IPS-15b (cell line): Measurements from ENCODE around the gene OR52L1.

Experiments
- H3K27me3 ChIP-seq: one replicate; pipeline ENCODE4 v1.6.1; 2013; ENCODE audit warnings: low read length; ENCODE audit not compliant: control insufficient read depth, insufficient read depth
- H3K36me3 ChIP-seq: one replicate; pipeline ENCODE4 v1.6.1; 2013; ENCODE audit warnings: low read length; ENCODE audit not compliant: control insufficient read depth, insufficient read depth
- H3K4me1 ChIP-seq: one replicate; pipeline ENCODE4 v1.6.1; 2013; ENCODE audit warnings: mild to moderate bottlenecking, low read length; ENCODE audit not compliant: control insufficient read depth, insufficient read depth
- H3K4me3 ChIP-seq: one replicate; pipeline ENCODE4 v1.5.1; 2013; ENCODE audit warnings: low read depth, low read length
- H3K9ac ChIP-seq: one replicate; pipeline ENCODE4 v1.6.1; 2013; ENCODE audit warnings: low read depth, mild to moderate bottlenecking, low read length
- H3K9me3 ChIP-seq: one replicate; pipeline ENCODE4 v1.6.1; 2013; ENCODE audit warnings: mild to moderate bottlenecking, low read length; ENCODE audit not compliant: control insufficient read depth, insufficient read depth

OR52L1 gene

DNA sequence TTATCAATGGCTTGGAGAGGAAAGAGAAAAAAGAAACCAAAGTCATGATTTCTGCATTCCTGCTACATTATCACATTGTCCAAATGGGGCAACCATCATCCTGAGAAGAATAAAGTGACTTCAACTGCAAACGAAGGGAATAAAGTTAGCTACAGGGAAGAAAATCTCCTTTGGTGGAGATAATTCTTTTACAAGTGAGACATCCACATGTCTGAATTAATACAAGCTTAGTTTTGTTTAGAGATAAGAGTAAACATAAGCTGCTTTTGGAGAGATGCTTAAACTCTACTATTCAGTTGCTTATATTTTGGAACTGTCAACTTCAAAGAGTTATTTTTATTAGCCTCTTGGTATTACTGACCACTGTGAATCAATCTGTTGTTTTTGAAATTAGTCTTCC is at the start of gene OR52L1:
TSS of gene OR52L1 (minus strand) at position 101 of the 400 bp plus-strand sequence. CDS start at position 46, 55 bp downstream.
- Histone ChIP-seq H3K9me3 (no peaks in the 10 kb centered on the region), H3K4me3 (no peak within 1 kb of the TSS), H3K27me3 (no peaks in the 10 kb centered on the region), H3K9ac (no peak within 1 kb of the TSS), H3K4me1 (no peaks in the 10 kb centered on the region), H3K36me3 (no peaks in the 10 kb centered on the region)

DNA sequence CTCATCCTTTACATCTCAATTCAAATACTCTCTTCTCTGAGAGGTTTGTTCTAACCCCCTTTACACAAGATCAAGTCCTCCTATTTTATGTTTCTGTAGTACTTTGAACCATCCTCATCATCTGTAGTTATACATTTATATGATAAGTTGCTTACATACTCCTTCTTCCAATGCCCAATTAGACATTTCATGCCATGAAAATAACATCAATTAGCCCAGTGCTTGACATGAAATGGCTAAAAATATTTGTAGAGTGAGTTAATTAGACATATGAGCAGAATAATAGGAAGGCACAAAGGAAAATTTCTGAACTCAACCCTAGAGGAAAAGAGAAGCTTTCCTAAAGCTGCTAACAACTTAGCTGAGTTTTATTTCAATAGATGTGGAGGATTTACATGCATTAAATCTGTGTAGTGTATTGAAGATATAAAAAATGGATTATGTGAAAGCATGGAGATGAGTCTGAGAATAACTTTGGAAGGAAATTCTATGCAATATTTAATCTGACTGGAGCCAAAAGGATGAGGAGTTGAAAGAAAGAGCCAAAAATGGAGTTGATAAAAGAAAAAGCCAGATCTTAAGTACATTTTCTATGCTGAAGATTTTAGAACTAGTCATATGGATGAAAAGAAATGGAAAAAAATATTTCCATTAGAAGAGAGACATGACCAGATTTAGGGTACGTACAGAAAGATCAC is 44.1 kb upstream of the OR52L1 start, which contains the start of gene OR56A1:
TSS of gene OR56A1 (minus strand) at position 51 of the 698 bp plus-strand sequence. CDS start 3,066 bp downstream, outside the sequence.
- Histone ChIP-seq H3K27me3 (no peaks in the 10 kb centered on the region), H3K9me3 (no peaks in the 10 kb centered on the region), H3K4me1 (no peaks in the 10 kb centered on the region), H3K4me3 (no peak within 1 kb of the TSS), H3K9ac (no peak within 1 kb of the TSS), H3K36me3 (no peaks in the 10 kb centered on the region)

DNA sequence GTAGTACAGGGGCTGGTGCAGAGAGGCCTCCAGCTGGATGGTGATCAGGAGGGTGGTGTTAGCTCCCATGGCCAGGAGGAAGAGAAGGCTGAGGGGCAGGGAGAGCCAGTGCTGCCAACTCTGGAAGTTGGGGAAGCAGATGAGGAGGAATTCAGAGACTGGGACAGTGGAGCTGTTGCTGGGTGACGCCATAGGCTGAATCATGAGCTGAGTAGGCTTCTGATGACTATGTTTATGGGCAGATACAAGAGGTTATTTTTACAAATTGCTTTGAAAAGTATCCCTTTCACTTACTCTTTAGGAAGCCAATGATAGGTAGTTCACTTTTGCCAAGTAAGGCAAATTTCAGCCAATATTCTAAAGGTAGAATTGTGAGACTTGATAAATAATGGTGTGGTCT is 40.7 kb upstream of the OR52L1 start:
- H3K9ac ChIP-seq = no peak overlapping the region
- H3K27me3 ChIP-seq = peaks cover 13% of the 10 kb centered on the region
- no peaks in the 10 kb centered on the region for H3K4me1 ChIP-seq
- H3K4me3 ChIP-seq = no peak overlapping the region
- H3K9me3 ChIP-seq = no peaks in the 10 kb centered on the region
- H3K36me3 ChIP-seq = no peaks in the 10 kb centered on the region

DNA sequence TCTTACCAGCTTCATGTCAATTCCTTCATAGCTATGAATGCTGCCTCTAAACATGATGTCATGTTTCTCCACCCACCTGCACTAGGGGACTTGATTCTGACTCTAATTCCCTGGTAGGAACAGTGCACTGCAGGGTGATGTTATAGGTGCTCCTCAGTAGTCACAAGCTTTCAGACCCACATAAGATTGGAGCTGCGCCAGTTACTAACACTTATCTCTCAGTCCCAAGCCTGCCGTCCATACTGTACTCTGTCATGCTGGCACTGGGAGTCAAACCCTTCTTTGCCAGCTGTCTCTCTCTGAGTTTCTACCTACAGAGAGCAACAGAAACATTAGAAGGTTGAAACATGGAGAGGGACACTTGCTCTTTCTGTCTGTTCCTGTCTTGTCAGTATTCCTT is 38.3 kb upstream of the OR52L1 start:
- Histone ChIP-seq H3K27me3 (peaks cover 29% of the 10 kb centered on the region), H3K36me3 (no peaks in the 10 kb centered on the region), H3K9ac (no peak overlapping the region), H3K4me1 (no peaks in the 10 kb centered on the region), H3K4me3 (no peak overlapping the region), H3K9me3 (no peaks in the 10 kb centered on the region)

DNA sequence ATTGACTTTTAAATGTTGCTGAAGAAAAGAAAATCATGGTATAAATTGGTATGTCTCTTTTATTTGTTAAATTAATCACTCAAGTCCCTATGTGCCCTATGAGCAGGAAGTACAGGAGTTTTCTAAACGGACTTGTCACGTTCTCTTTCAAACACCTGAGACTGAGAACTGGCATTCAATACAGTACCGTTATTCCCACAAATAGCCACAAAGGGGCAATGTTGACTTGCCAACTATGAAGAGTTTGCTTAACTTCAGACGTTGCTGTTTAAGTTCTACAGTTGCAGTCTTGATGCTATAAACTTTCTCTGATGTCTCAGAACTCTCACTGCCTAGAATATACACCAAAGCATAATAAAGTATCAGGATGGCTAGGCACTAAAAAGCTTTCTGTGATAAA is 36.2 kb upstream of the OR52L1 start:
- Histone ChIP-seq H3K36me3 (no peaks in the 10 kb centered on the region), H3K4me1 (no peaks in the 10 kb centered on the region), H3K27me3 (peaks cover 31% of the 10 kb centered on the region), H3K9ac (no peak overlapping the region), H3K9me3 (no peaks in the 10 kb centered on the region), H3K4me3 (no peak overlapping the region)

DNA sequence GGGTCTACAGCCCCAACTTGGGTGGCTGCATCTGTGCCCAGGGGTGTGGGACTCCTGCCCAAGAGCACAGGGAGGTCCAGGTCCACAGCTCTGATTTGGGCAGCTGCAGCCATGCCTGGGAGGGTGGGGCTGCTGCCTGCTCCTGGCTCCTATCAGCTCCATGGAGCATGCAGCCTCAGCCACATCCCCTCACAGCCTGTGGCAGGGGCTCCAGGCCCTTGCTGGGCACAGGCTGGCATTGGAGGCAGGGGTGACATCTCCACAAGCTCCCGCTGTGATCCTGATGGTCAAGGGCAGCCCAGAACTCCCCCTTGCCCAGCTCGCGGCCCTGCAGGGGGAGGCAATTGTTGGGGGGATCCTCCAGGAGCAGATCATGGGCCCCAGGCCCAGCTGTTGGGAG is 26.3 kb upstream of the OR52L1 start:
- Histone ChIP-seq H3K9me3 (no peaks in the 10 kb centered on the region), H3K9ac (no peak overlapping the region), H3K4me3 (no peak overlapping the region), H3K4me1 (no peaks in the 10 kb centered on the region), H3K36me3 (no peaks in the 10 kb centered on the region), H3K27me3 (no peaks in the 10 kb centered on the region)

DNA sequence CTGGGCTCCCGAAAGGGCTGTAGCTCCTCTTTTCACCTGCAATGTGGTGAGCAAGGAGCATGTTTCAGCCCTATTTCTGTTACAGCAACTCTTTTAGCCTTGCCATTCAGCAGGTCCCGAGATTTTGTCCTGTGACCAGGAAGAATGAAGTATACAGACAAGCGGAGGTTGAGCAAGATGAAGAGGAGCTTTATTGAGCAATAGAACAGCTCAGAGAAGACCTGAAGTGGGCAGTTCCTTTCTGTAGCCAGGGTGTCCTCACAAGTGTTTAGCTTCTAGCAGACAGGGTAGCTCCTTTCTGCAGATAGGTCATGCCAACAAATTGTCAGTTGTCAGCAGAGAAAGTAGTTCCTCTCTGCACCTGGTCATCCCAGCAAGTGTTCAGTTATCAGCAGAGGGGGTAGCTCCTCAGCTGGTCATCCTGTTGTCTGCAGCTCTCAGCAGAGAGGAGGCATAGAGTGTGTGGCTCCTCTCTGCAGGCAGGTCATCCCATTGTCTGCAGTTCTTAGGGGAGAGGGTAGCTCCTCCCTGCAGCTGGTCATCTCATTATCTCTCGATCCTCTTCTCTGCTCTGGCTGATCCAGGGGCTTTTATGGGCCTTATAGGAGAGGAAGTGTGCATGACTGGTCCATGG is 25.4 kb upstream of the OR52L1 start:
- no peaks in the 10 kb centered on the region for H3K4me1 ChIP-seq
- no peaks in the 10 kb centered on the region for H3K27me3 ChIP-seq
- H3K9me3 ChIP-seq = no peaks in the 10 kb centered on the region
- no peak overlapping the region for H3K4me3 ChIP-seq
- H3K36me3 ChIP-seq = no peaks in the 10 kb centered on the region
- no peak overlapping the region for H3K9ac ChIP-seq

DNA sequence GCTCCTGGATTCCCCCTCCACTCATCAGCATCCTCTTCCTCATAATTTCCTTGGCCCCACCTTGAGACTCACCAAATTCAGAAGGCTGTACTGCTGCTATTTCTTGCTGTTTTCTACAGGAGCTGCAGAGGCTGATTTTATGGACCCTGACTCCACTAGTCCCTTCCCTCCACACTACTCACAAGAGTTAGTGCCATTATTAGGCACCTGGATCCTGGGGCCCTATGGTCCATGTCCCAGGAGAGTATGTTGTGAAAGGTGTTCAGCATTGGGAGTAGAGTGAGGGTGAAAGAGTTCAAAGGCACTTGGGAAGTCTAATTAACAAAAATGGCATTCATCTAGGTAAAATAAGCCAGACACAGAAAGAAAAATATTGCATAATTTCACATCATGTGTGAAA is 20.1 kb upstream of the OR52L1 start, which contains the start of gene OR56A4:
TSS of gene OR56A4 (minus strand) at position 101 of the 400 bp plus-strand sequence. CDS start 3,954 bp downstream, outside the sequence.
- no peaks in the 10 kb centered on the region for H3K27me3 ChIP-seq
- no peak within 1 kb of the TSS for H3K4me3 ChIP-seq
- H3K36me3 ChIP-seq = no peaks in the 10 kb centered on the region
- H3K4me1 ChIP-seq = no peaks in the 10 kb centered on the region
- H3K9me3 ChIP-seq = no peaks in the 10 kb centered on the region
- H3K9ac ChIP-seq = no peak within 1 kb of the TSS

DNA sequence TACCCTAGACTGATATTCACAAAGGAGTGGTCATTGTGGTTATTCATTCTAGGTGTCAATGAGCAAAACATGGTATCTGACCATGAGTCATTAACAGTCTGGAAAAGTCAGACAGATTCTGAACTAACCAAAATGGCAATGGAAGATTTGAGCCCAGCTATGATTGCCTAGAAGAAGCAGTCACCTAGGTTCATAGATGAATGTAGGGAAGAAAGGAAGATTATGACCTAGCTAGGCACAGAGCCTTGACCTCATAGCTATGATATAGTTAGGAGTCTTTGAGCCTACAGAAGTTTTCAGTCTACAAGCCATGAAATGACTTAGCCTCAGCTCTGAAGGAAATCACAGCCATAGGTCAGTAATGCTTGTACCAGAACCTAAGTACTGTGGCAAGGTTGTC is 19.6 kb upstream of the OR52L1 start:
- Histone ChIP-seq H3K9me3 (no peaks in the 10 kb centered on the region), H3K4me3 (no peak overlapping the region), H3K27me3 (no peaks in the 10 kb centered on the region), H3K9ac (no peak overlapping the region), H3K36me3 (no peaks in the 10 kb centered on the region), H3K4me1 (no peaks in the 10 kb centered on the region)

DNA sequence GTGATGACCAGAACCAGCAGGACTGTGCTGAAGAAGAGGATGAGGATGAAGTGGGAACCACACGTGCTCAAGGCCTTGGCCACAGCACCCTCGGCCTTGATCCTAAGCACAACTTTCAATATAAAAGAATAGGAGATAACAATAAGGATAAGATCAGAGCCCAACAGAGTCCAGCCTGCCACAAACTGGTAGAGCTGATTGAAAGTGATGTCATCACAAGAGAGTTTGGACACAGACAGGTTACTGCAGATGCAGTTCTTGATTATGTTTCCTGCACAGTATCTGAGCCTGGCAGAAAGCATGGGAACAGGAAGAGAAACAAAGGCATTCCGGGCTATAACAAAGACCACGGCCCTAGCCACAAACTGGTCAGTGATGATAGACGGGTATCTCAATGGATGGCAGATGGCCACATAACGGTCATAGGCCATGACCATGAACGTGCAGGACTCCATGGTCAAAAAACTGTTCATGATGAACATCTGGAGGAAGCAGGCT is 15.5 kb upstream of the OR52L1 start:
- no peak overlapping the region for H3K4me3 ChIP-seq
- H3K9ac ChIP-seq = no peak overlapping the region
- no peaks in the 10 kb centered on the region for H3K4me1 ChIP-seq
- no peaks in the 10 kb centered on the region for H3K36me3 ChIP-seq
- H3K9me3 ChIP-seq = no peaks in the 10 kb centered on the region
- H3K27me3 ChIP-seq = peaks cover 4% of the 10 kb centered on the region

DNA sequence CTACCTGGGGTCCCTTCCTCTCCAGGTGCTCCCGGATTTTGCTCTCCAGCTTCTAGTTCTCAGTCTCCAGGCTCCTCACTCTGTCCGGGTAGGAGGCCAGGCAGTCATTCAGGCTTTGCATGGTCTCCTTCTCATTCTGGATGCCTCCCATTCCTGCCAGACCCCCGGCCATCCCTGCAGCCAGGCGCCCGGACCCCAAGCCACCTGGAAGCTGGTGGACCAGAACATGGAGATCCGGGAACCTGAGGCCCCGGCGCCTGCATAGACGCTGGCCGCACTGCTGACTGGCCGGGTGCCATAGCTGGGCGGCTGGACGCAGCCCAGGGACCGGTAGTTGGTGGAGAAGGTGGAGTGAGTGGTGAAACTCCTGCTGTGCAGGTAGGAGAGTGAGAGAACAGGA is 8.0 kb upstream of the OR52L1 start:
- Histone ChIP-seq H3K4me3 (no peak overlapping the region), H3K27me3 (peaks cover 4% of the 10 kb centered on the region), H3K36me3 (no peaks in the 10 kb centered on the region), H3K4me1 (no peaks in the 10 kb centered on the region), H3K9me3 (no peaks in the 10 kb centered on the region), H3K9ac (no peak overlapping the region)
